GM19452 (cell line): ENCODE data around the gene UBAC2.
"Not testable (repeated sequence)": the region's sequence is repeated elsewhere in the genome, so short reads cannot be mapped to it uniquely, and the experiment has no call there.

ENCODE experiments used
- ATAC-seq: cut with Tn5 transposase; IDR thresholded peaks from one replicate; pipeline ENCODE4 v1.9.1; 2021; ENCODE audit not compliant: unreplicated experiment

UBAC2 gene

GRCh38 chr13:99388334-99388923, 187.8 kb downstream of the UBAC2 start:
- no peak for ATAC-seq

- ATAC-seq, result not testable (repeated sequence)
Observed at GRCh38 chr13:99389094-99389493, 188.4 kb downstream of the UBAC2 start.

GRCh38 chr13:99389520-99390304, 189.1 kb downstream of the UBAC2 start:
- ATAC-seq, result no peak

- no peak for ATAC-seq
Observed at GRCh38 chr13:99390601-99391000, 189.9 kb downstream of the UBAC2 start.

GRCh38 chr13:99391781-99392469, 191.3 kb downstream of the UBAC2 start:
- ATAC-seq, result no peak

- ATAC-seq, result no peak
Observed at GRCh38 chr13:99392470-99393135, 191.9 kb downstream of the UBAC2 start.

- not testable (repeated sequence) for ATAC-seq
Observed at GRCh38 chr13:99393391-99393790, 192.7 kb downstream of the UBAC2 start.

GRCh38 chr13:99393791-99394735, 193.4 kb downstream of the UBAC2 start:
- ATAC-seq, result no peak

- no peak for ATAC-seq
Observed at GRCh38 chr13:99395436-99395835, 194.8 kb downstream of the UBAC2 start.

GRCh38 chr13:99396446-99396845, 195.8 kb downstream of the UBAC2 start:
- no peak for ATAC-seq

- ATAC-seq, result no peak
Observed at GRCh38 chr13:99398071-99398470, 197.4 kb downstream of the UBAC2 start.

- no peak for ATAC-seq
Observed at GRCh38 chr13:99398916-99399622, 198.4 kb downstream of the UBAC2 start.

- ATAC-seq, result no peak
Observed at GRCh38 chr13:99399623-99399974, 198.9 kb downstream of the UBAC2 start.

- ATAC-seq, result no peak
Observed at GRCh38 chr13:99403458-99403971, 202.9 kb downstream of the UBAC2 start.

GRCh38 chr13:99404005-99404755, 203.5 kb downstream of the UBAC2 start:
- ATAC-seq, result no peak

GRCh38 chr13:99405966-99406365, 205.3 kb downstream of the UBAC2 start:
- no peak for ATAC-seq

- no peak for ATAC-seq
Observed at GRCh38 chr13:99406799-99407201, 206.1 kb downstream of the UBAC2 start.

- no peak for ATAC-seq
Observed at GRCh38 chr13:99407906-99408702, 207.4 kb downstream of the UBAC2 start.
